BJ (cell line): Measurements from ENCODE around the gene SV2B. TPM values are rescaled to one million over a fixed set of nuclear protein-coding genes. Genes with fewer than 3 reads are reported as not detected.

ENCODE experiments used
- CTCF ChIA-PET: fragments of 350-600 bp; formaldehyde crosslinking; extraction: SDS; loops from one replicate; lab custom pipeline; 2021; ENCODE audit warnings: antibody characterized with exemption, inconsistent platforms; lab: Yijun Ruan, JAX
- POLR2A ChIA-PET: fragments of 300-600 bp; sonication (Branson Sonifier 250); formaldehyde crosslinking; extraction: SDS; loops from one replicate; lab custom pipeline; 2021; ENCODE audit warnings: antibody characterized with exemption; lab: Charles Lee
- DNase-seq: peaks from one replicate; pipeline ENCODE4 v3.0.0-alpha.2; 2011; ENCODE audit warnings: low read depth
- H3K27me3 ChIP-seq: 2 replicates; pipeline ENCODE4 v1.6.0; 2011; ENCODE audit warnings: low read length; ENCODE audit not compliant: control insufficient read depth, insufficient read depth
- H3K36me3 ChIP-seq: 2 replicates; pipeline ENCODE4 v1.5.1; 2011; ENCODE audit warnings: low read length; ENCODE audit not compliant: control insufficient read depth, insufficient read depth
- H3K4me3 ChIP-seq: 2 replicates; pipeline ENCODE4 v1.5.1; 2011; ENCODE audit warnings: low read depth, mild to moderate bottlenecking, control low read depth, low read length
- CTCF ChIP-seq: IDR thresholded peaks from 2 replicates; pipeline ENCODE4 v1.5.1; 2011; ENCODE audit warnings: low read depth, mild to moderate bottlenecking, control low read depth, inconsistent platforms, low read length, moderate library complexity; ENCODE audit not compliant: insufficient read depth
- polyA plus RNA-seq: library from polyadenylated mRNA; depleted of rRNA; stranded (reverse); fragments of >200 nt; gene quantifications from 2 replicates; pipeline ENCODE4 v1.2.3, GENCODE V29; 2011

Gene SV2B
- polyA plus RNA-seq, 1 experiment: not detected

GRCh38 chr15:91224755-91225380 is 124.8 kb downstream of the SV2B start:
- ChIA-PET POLR2A (no interaction called here), CTCF (interaction anchor here (0.8 to 1.8 kb wide), 3 partner anchors 9 to 170 kb away, joined by 3 to 6 read pairs (median 3); no protein-coding TSS in a partner anchor)
- Histone ChIP-seq H3K4me3 (no peak overlapping the region), H3K27me3 (no peaks in the 10 kb centered on the region), H3K36me3 (no peaks in the 10 kb centered on the region)
- DNase-seq: no peak
- peak; percentile 58 for TF ChIP-seq CTCF

- TF ChIP-seq CTCF: no peak
- DNase-seq: no peak
- H3K27me3 ChIP-seq: no peaks in the 10 kb centered on the region
- no peak overlapping the region for H3K4me3 ChIP-seq
- CTCF ChIA-PET: interaction anchor here (1.0 to 1.8 kb wide), 3 partner anchors 10 to 170 kb away, joined by 3 to 6 read pairs (median 3); no protein-coding TSS in a partner anchor
- no peaks in the 10 kb centered on the region for H3K36me3 ChIP-seq
- POLR2A ChIA-PET: no interaction called here
These were observed 125.7 kb downstream of the SV2B start for GRCh38 chr15:91225741-91226140.

GRCh38 chr15:91227117-91227516 is 127.1 kb downstream of the SV2B start:
- H3K36me3 ChIP-seq: no peaks in the 10 kb centered on the region
- no peak overlapping the region for H3K4me3 ChIP-seq
- H3K27me3 ChIP-seq: no peaks in the 10 kb centered on the region
- ChIA-PET CTCF (interaction anchor here (0.9 to 1.5 kb wide), 2 partner anchors 172 kb away, joined by 3 read pairs; no protein-coding TSS in a partner anchor), POLR2A (no interaction called here)
- TF ChIP-seq CTCF: no peak
- no peak for DNase-seq

GRCh38 chr15:91227766-91228165 is 127.7 kb downstream of the SV2B start:
- POLR2A ChIA-PET: no interaction called here
- CTCF ChIA-PET: interaction anchor here (0.9 kb wide), 1 partner anchor 172 kb away, joined by 3 read pairs; no protein-coding TSS in a partner anchor
- TF ChIP-seq CTCF: no peak

GRCh38 chr15:91228383-91228782 is 128.3 kb downstream of the SV2B start:
- Histone ChIP-seq H3K27me3 (no peaks in the 10 kb centered on the region), H3K4me3 (no peak overlapping the region), H3K36me3 (no peaks in the 10 kb centered on the region)
- ChIA-PET POLR2A (no interaction called here), CTCF (no interaction called here)
- no peak for TF ChIP-seq CTCF
- DNase-seq: no peak

More at GRCh38 chr15:91227766-91228165, 127.7 kb downstream of the SV2B start:
- Histone ChIP-seq H3K36me3 (no peaks in the 10 kb centered on the region), H3K4me3 (no peak overlapping the region), H3K27me3 (no peaks in the 10 kb centered on the region)
- DNase-seq: no peak
